ENCODE data around the gene FAM217A. TPM values are rescaled to one million over a fixed set of nuclear protein-coding genes. Genes with fewer than 3 reads are reported as not detected.
A peak's percentile ranks its signal among the peaks of the same experiment; 100 is the strongest.

The FAM217A gene
- total and polyA plus RNA-seq, 2 of the 13 experiments (the other 11 are each of a cell fraction or from before 2014, with no cell fraction given): not detected

DNA sequence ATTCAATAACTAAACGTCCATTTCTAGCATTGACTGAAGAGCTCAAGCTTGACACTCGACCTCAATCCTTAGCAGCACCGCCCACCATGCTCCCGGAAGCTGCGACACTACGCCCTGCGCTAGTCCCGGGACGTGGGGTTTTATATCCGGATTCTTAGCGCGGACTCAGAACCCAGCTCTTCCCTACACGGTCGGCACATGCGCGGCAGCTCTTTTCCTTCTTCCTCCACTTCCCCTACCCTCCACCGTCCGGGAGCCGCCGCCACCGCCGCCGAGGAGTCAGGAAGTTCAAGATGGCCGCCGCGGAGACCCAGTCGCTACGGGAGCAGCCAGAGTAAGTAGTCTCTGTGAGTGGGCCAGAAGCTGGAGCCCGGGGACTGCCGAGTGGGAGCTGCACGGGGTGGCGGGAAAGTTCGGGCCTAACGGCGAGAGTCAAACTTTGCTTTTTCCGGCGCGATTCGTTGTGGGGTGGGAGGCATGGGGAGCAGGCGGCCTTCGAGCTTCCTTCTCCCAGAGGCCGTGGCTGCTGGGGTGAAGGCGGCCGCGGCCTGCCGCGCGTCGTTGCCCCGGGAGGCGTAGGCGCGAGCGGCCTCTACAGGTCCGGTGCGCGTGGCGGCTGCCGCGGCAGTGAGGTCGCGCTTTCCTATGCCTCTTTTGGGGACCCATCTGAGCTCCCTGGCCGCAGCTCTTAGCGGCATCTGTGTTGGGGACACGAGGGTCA, 57.6 kb downstream of the FAM217A start (continued):
- TF ChIP-seq GATAD1 (CRISPR knock-in tag; IDR thresholded peaks at IDR 0.05) (peak; percentile 93), ZNF777 (CRISPR knock-in tag; IDR thresholded peaks at IDR 0.05) (no peak), ZFAT (CRISPR knock-in tag; conservative IDR thresholded peaks at IDR 0.05) (no peak), CHCHD3 (CRISPR knock-in tag; IDR thresholded peaks at IDR 0.05) (peak; percentile 92; the same call in 1 of the 2 replicates), ZNF274 (CRISPR knock-in tag; IDR thresholded peaks at IDR 0.05) (peak; percentile 80; the same call in 1 of the 2 replicates), FOSL2 (CRISPR knock-in tag; IDR thresholded peaks at IDR 0.05) (peak; percentile 54), TAF1 (CRISPR knock-in tag; IDR thresholded peaks at IDR 0.05) (peak; percentile 98), PITX1 (CRISPR knock-in tag; IDR thresholded peaks at IDR 0.05) (peak; percentile 79), CCDC6 (CRISPR knock-in tag; IDR thresholded peaks at IDR 0.05) (no peak), GLMP (CRISPR knock-in tag; IDR thresholded peaks at IDR 0.05; ENCODE audit: borderline replicate concordance) (no peak), KLF6 (CRISPR knock-in tag; IDR thresholded peaks at IDR 0.05) (peak; percentile 64), ZNF501 (CRISPR knock-in tag; IDR thresholded peaks at IDR 0.05) (peak; percentile 98), ZNF512 (CRISPR knock-in tag; IDR thresholded peaks at IDR 0.05) (no peak), ZNF354B (CRISPR knock-in tag; IDR thresholded peaks at IDR 0.05) (peak; percentile 78; the same call in 1 of the 2 replicates), ZNF276 (CRISPR knock-in tag; IDR thresholded peaks at IDR 0.05; ENCODE audit: low read depth) (peak; percentile 81; the same call in 1 of the 2 replicates), MZF1 (CRISPR knock-in tag; IDR thresholded peaks at IDR 0.05; ENCODE audit: borderline replicate concordance) (no peak; the same call in 1 of the 2 replicates), KAT8 (CRISPR knock-in tag; IDR thresholded peaks at IDR 0.05) (peak; percentile 97)
- TF ChIP-seq, protein P1, sequence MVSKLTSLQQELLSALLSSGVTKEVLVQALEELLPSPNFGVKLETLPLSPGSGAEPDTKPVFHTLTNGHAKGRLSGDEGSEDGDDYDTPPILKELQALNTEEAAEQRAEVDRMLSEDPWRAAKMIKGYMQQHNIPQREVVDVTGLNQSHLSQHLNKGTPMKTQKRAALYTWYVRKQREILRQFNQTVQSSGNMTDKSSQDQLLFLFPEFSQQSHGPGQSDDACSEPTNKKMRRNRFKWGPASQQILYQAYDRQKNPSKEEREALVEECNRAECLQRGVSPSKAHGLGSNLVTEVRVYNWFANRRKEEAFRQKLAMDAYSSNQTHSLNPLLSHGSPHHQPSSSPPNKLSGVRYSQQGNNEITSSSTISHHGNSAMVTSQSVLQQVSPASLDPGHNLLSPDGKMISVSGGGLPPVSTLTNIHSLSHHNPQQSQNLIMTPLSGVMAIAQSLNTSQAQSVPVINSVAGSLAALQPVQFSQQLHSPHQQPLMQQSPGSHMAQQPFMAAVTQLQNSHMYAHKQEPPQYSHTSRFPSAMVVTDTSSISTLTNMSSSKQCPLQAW (CRISPR knock-in tag; IDR thresholded peaks at IDR 0.05): peak; percentile 93
- TF ChIP-seq, protein P2, sequence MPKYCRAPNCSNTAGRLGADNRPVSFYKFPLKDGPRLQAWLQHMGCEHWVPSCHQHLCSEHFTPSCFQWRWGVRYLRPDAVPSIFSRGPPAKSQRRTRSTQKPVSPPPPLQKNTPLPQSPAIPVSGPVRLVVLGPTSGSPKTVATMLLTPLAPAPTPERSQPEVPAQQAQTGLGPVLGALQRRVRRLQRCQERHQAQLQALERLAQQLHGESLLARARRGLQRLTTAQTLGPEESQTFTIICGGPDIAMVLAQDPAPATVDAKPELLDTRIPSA (CRISPR knock-in tag; IDR thresholded peaks at IDR 0.05; ENCODE audit: borderline replicate concordance): peak; percentile 24; the same call in 1 of the 2 replicates
- TF ChIP-seq, protein P3, sequence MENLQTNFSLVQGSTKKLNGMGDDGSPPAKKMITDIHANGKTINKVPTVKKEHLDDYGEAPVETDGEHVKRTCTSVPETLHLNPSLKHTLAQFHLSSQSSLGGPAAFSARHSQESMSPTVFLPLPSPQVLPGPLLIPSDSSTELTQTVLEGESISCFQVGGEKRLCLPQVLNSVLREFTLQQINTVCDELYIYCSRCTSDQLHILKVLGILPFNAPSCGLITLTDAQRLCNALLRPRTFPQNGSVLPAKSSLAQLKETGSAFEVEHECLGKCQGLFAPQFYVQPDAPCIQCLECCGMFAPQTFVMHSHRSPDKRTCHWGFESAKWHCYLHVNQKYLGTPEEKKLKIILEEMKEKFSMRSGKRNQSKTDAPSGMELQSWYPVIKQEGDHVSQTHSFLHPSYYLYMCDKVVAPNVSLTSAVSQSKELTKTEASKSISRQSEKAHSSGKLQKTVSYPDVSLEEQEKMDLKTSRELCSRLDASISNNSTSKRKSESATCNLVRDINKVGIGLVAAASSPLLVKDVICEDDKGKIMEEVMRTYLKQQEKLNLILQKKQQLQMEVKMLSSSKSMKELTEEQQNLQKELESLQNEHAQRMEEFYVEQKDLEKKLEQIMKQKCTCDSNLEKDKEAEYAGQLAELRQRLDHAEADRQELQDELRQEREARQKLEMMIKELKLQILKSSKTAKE (CRISPR knock-in tag; IDR thresholded peaks at IDR 0.05; ENCODE audit: borderline replicate concordance): peak; percentile 70

All from HepG2 (cell line).